SK-N-SH treated with all-trans-retinoic acid at 6 μM for 48 hours (cell line): Measurements from ENCODE around the gene RCAN1.

Source experiments
- ATAC-seq: fragments of 200-7000 bp; cut with Tn5 transposase; 3 replicates; pipeline ENCODE4 v1.9.1; 2020; ENCODE audit warnings: mild to moderate bottlenecking, moderate library complexity
- ARNTL ChIP-seq: fragments of 450-650 bp; formaldehyde crosslinking; IDR thresholded peaks from 2 replicates; pipeline ENCODE4 v1.5.0; 2020; ENCODE audit warnings: low read depth, mild to moderate bottlenecking, moderate library complexity, borderline replicate concordance
- BACH2 ChIP-seq: fragments of 250-450 bp; sonication (Bioruptor Pico); IDR thresholded peaks from 2 replicates; pipeline ENCODE4 v1.9.0; 2021; ENCODE audit warnings: mild to moderate bottlenecking, borderline replicate concordance
- CREB5 ChIP-seq: fragments of 250-450 bp; sonication (Bioruptor Pico); IDR thresholded peaks from 2 replicates; pipeline ENCODE4 v1.5.1; 2020; ENCODE audit warnings: low read depth, mild to moderate bottlenecking, moderate library complexity
- CSDC2 ChIP-seq: fragments of 250-450 bp; sonication (Bioruptor Pico); IDR thresholded peaks from 2 replicates; pipeline ENCODE4 v1.5.0; 2020; ENCODE audit warnings: mild to moderate bottlenecking, moderate library complexity
- ESRRG ChIP-seq: fragments of 250-450 bp; sonication (Bioruptor Pico); IDR thresholded peaks from 2 replicates; pipeline ENCODE4 v1.6.1; 2021; ENCODE audit warnings: mild to moderate bottlenecking
- GLIS3 ChIP-seq: fragments of 250-450 bp; sonication (Bioruptor Pico); IDR thresholded peaks from 2 replicates; pipeline ENCODE4 v1.5.0; 2020; ENCODE audit warnings: mild to moderate bottlenecking, moderate library complexity
- ISL1 ChIP-seq: fragments of 250-450 bp; sonication (Bioruptor Pico); IDR thresholded peaks from 2 replicates; pipeline ENCODE4 v2.1.2; 2022; ENCODE audit warnings: mild to moderate bottlenecking, moderate library complexity
- OSR1 ChIP-seq: fragments of 250-450 bp; sonication (Bioruptor Pico); IDR thresholded peaks from 2 replicates; pipeline ENCODE4 v1.8.0; 2022; ENCODE audit warnings: moderate library complexity, mild to moderate bottlenecking, inconsistent platforms
- PATZ1 ChIP-seq: fragments of 250-450 bp; sonication (Bioruptor Pico); IDR thresholded peaks from 2 replicates; pipeline ENCODE4 v1.8.0; 2020; ENCODE audit warnings: mild to moderate bottlenecking, moderate library complexity, borderline replicate concordance
- PPARA ChIP-seq: fragments of 250-450 bp; sonication (Bioruptor Pico); IDR thresholded peaks from 2 replicates; pipeline ENCODE4 v1.5.0; 2020; ENCODE audit warnings: mild to moderate bottlenecking, borderline replicate concordance
- SNAI2 ChIP-seq: fragments of 250-450 bp; sonication (Bioruptor Pico); IDR thresholded peaks from 2 replicates; pipeline ENCODE4 v1.5.0; 2020; ENCODE audit warnings: mild to moderate bottlenecking, moderate library complexity
- TSHZ2 ChIP-seq: fragments of 250-450 bp; sonication (Bioruptor Pico); IDR thresholded peaks from 2 replicates; pipeline ENCODE4 v1.5.0; 2020; ENCODE audit warnings: mild to moderate bottlenecking, moderate library complexity
- ZC3H10 ChIP-seq: fragments of 250-450 bp; sonication (Bioruptor Pico); IDR thresholded peaks from 2 replicates; pipeline ENCODE4 v1.5.1; 2021; ENCODE audit warnings: mild to moderate bottlenecking, moderate library complexity
- ZFP3 ChIP-seq: fragments of 250-450 bp; sonication (Bioruptor Pico); IDR thresholded peaks from 2 replicates; pipeline ENCODE4 v1.5.0; 2020; ENCODE audit warnings: mild to moderate bottlenecking, moderate library complexity
- ZFP30 ChIP-seq: fragments of 450-650 bp; formaldehyde crosslinking; IDR thresholded peaks from 2 replicates; pipeline ENCODE4 v1.5.0; 2022; ENCODE audit warnings: mild to moderate bottlenecking, moderate library complexity
- ZNF565 ChIP-seq: fragments of 450-650 bp; formaldehyde crosslinking; conservative IDR thresholded peaks from 2 replicates; pipeline ENCODE4 v1.5.0; 2020; ENCODE audit warnings: low read depth, mild to moderate bottlenecking, moderate library complexity
- ZNF70 ChIP-seq: fragments of 450-650 bp; formaldehyde crosslinking; IDR thresholded peaks from 2 replicates; pipeline ENCODE4 v1.5.0; 2020; ENCODE audit warnings: mild to moderate bottlenecking, moderate library complexity
- ZNF8 ChIP-seq: fragments of 450-650 bp; formaldehyde crosslinking; IDR thresholded peaks from 2 replicates; pipeline ENCODE4 v1.5.0; 2020; ENCODE audit warnings: mild to moderate bottlenecking, moderate library complexity
- TF ChIP-seq, protein P1 (sequence below): fragments of 250-450 bp; sonication (Bioruptor Pico); IDR thresholded peaks from 2 replicates; pipeline ENCODE4 v1.8.0; 2021; ENCODE audit warnings: low read depth, mild to moderate bottlenecking, moderate library complexity, borderline replicate concordance
- TF ChIP-seq, protein P2 (sequence below): fragments of 250-450 bp; sonication (Bioruptor Pico); IDR thresholded peaks from 2 replicates; pipeline ENCODE4 v1.5.1; 2021; ENCODE audit warnings: mild to moderate bottlenecking, moderate library complexity

The RCAN1 gene

DNA sequence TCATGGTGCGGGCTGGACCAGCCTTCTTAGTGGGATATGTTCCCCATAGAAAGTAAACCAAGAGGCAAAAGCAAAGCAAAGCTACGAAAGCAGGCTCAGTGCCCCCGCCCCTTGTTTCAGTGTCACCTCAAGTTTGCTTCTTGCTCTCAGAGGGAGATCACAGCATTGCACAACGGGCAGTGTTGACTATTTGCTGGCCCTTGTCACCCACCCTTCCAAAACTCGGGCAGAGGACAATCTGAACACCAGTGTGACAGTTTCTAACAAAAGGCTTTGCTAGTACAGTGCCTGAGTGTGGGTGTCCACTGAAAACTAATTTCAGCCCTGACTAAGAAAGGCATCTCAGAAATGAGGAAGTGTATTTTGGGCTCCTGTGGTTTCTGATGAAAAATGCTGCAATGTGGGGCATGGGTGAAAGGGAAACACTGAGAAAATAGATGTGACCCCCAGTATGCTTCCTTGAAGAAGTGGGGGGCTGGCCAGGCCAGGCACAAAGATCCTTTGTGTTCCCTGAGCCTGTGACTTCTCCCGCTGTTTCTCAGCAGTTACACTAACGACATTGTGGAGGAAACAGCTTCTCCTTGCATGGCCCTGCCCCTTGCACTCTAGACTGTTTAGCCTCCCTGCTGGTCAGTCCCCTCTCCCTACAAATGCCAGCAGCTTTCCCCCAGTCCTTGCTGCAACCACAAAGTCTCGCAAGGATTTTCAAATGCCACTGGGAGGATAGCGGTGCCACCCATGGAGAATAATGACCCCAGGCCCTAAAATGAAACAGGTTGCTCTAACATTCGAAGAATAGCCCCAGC lies 69.6 kb downstream of the RCAN1 start:
- peak; percentile 88 for ATAC-seq
- TF ChIP-seq ZNF8 (CRISPR knock-in tag) (no peak), BACH2 (CRISPR knock-in tag) (no peak), OSR1 (no peak), TSHZ2 (CRISPR knock-in tag) (no peak), PPARA (CRISPR knock-in tag) (no peak), ZFP3 (CRISPR knock-in tag) (no peak), PATZ1 (CRISPR knock-in tag) (no peak), CREB5 (CRISPR knock-in tag) (no peak), ARNTL (no peak), ISL1 (CRISPR knock-in tag) (no peak)
- TF ChIP-seq, protein P1, sequence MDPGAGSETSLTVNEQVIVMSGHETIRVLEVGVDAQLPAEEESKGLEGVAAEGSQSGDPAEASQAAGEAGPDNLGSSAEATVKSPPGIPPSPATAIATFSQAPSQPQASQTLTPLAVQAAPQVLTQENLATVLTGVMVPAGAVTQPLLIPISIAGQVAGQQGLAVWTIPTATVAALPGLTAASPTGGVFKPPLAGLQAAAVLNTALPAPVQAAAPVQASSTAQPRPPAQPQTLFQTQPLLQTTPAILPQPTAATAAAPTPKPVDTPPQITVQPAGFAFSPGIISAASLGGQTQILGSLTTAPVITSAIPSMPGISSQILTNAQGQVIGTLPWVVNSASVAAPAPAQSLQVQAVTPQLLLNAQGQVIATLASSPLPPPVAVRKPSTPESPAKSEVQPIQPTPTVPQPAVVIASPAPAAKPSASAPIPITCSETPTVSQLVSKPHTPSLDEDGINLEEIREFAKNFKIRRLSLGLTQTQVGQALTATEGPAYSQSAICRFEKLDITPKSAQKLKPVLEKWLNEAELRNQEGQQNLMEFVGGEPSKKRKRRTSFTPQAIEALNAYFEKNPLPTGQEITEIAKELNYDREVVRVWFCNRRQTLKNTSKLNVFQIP: no peak
- TF ChIP-seq, protein P2, sequence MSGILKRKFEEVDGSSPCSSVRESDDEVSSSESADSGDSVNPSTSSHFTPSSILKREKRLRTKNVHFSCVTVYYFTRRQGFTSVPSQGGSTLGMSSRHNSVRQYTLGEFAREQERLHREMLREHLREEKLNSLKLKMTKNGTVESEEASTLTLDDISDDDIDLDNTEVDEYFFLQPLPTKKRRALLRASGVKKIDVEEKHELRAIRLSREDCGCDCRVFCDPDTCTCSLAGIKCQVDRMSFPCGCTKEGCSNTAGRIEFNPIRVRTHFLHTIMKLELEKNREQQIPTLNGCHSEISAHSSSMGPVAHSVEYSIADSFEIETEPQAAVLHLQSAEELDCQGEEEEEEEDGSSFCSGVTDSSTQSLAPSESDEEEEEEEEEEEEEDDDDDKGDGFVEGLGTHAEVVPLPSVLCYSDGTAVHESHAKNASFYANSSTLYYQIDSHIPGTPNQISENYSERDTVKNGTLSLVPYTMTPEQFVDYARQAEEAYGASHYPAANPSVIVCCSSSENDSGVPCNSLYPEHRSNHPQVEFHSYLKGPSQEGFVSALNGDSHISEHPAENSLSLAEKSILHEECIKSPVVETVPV: no peak

DNA sequence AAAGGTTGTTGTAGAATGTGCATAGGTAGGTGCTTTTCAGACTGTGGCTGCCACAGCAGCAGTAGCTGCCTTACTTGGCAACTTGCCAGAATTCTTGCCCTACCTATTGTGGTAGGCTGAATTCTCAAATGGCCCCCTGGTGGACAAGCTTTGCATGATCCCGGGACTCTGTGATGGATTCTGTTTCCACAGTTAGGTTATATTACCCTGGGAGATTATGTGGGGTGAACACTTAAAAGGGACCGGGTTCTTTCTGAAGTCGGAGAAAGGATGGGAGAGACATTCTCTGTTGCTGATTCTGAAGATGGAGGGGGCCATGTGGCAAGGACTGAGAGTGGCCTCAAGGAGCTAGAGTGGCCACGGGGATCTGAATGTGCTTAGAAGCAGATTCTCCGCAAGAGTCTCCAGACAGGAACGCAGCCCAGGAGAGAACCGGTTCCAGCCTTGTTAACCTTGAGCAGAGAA lies 70.8 kb downstream of the RCAN1 start:
- ATAC-seq: peak; percentile 83
- TF ChIP-seq PPARA (CRISPR knock-in tag) (no peak), PATZ1 (CRISPR knock-in tag) (no peak), CSDC2 (CRISPR knock-in tag) (no peak), ESRRG (CRISPR knock-in tag) (no peak), CREB5 (CRISPR knock-in tag) (no peak), ZFP30 (CRISPR knock-in tag) (no peak), ZFP3 (CRISPR knock-in tag) (no peak), ZNF70 (CRISPR knock-in tag) (no peak), GLIS3 (CRISPR knock-in tag) (no peak), ZC3H10 (CRISPR knock-in tag) (no peak), SNAI2 (CRISPR knock-in tag) (no peak), ZNF565 (no peak)
- TF ChIP-seq, protein P1: no peak
